CD8-positive, alpha-beta memory T cell (primary cell): Measurements from ENCODE around the gene PARP3. TPM values are rescaled to one million over a fixed set of nuclear protein-coding genes. Genes with fewer than 3 reads are reported as not detected.
A peak's percentile ranks its signal among the peaks of the same experiment; 100 is the strongest.

Experiments used
- CTCF ChIA-PET: fragments of 350-600 bp; sonication (Branson Sonifier 250); formaldehyde crosslinking; loops from one replicate; lab custom pipeline; 2021; ENCODE audit warnings: antibody characterized with exemption; lab: Charles Lee
- POLR2A ChIA-PET: fragments of 350-600 bp; sonication (Branson Sonifier 250); formaldehyde crosslinking; loops from one replicate; lab custom pipeline; 2021; ENCODE audit warnings: antibody characterized with exemption; lab: Charles Lee
- DNase-seq, 5 donors: peaks; one replicate each; pipeline versions ENCODE4 v3.0.0 to v3.0.0-alpha.2; 2020 to 2022; ENCODE audit warnings: mixed read lengths in 1 of 5
- H3K27ac ChIP-seq: one replicate; pipeline ENCODE4 v1.7.0; 2013; ENCODE audit warnings: low read depth, mild to moderate bottlenecking, low read length, moderate library complexity
- H3K27me3 ChIP-seq: 2 replicates; pipeline ENCODE4 v1.7.0; 2013; ENCODE audit warnings: low read length, mild to moderate bottlenecking; ENCODE audit not compliant: insufficient read depth, poor library complexity, severe bottlenecking
- H3K36me3 ChIP-seq: 2 replicates; pipeline ENCODE4 v1.7.0; 2013; ENCODE audit warnings: mild to moderate bottlenecking, low read length, moderate library complexity; ENCODE audit not compliant: insufficient read depth
- H3K4me1 ChIP-seq: 2 replicates; pipeline ENCODE4 v1.7.0; 2013; ENCODE audit warnings: mild to moderate bottlenecking, low read length, moderate library complexity; ENCODE audit not compliant: insufficient read depth
- H3K4me3 ChIP-seq: 2 replicates; pipeline ENCODE4 v1.7.0; 2013; ENCODE audit warnings: mild to moderate bottlenecking, low read length
- H3K9me3 ChIP-seq: 2 replicates; pipeline ENCODE4 v1.7.0; 2013; ENCODE audit warnings: mild to moderate bottlenecking, low read length
- H3K27ac Mint-ChIP-seq, 8 donors: one replicate each; pipeline ENCODE4 v1.8.0; 2020 to 2021; ENCODE audit warnings: mixed read lengths in 8 of 8, mild to moderate bottlenecking in 6 of 8, inconsistent platforms in 3 of 8, moderate library complexity in 3 of 8
- H3K27me3 Mint-ChIP-seq, 2 donors: one replicate each; pipeline ENCODE4 v1.8.0; 2020 to 2021; ENCODE audit warnings: mixed read lengths in 2 of 2, mild to moderate bottlenecking in 1 of 2, moderate library complexity in 1 of 2
- H3K36me3 Mint-ChIP-seq, 3 donors: one replicate each; pipeline ENCODE4 v1.8.0; 2020 to 2021; ENCODE audit warnings: mixed read lengths in 3 of 3, inconsistent platforms in 1 of 3, mild to moderate bottlenecking in 1 of 3
- H3K4me1 Mint-ChIP-seq, 3 donors: one replicate each; pipeline ENCODE4 v1.8.0; 2020 to 2021; ENCODE audit warnings: mixed read lengths in 3 of 3, inconsistent platforms in 1 of 3, mild to moderate bottlenecking in 1 of 3
- H3K4me3 Mint-ChIP-seq, 7 donors: one replicate each; pipeline ENCODE4 v1.8.0; 2020 to 2021; ENCODE audit warnings: mixed read lengths in 7 of 7, mild to moderate bottlenecking in 6 of 7, moderate library complexity in 4 of 7, inconsistent platforms in 2 of 7
- H3K9me3 Mint-ChIP-seq, 5 donors: one replicate each; pipeline ENCODE4 v1.8.0; 2020 to 2022; ENCODE audit warnings: mixed read lengths in 5 of 5, mild to moderate bottlenecking in 3 of 5, moderate library complexity in 2 of 5, inconsistent platforms in 1 of 5
- polyA plus RNA-seq: library from polyadenylated mRNA; unstranded; fragments of 300-500 nt; fragmentation: Illumina TruSeq; gene quantifications from one replicate; pipeline ENCODE4 v1.2.3, GENCODE V29; 2021
- total RNA-seq, 2 experiments: library from RNA; stranded (reverse); gene quantifications; one replicate each; pipeline ENCODE4 v1.2.3, GENCODE V29; 2021

PARP3 gene
- total and polyA plus RNA-seq, 3 experiments from 2014 or later, result 5.9 to 11.5 (median 9.5) TPM

- ChIA-PET POLR2A (interaction anchor here (0.6 to 1.7 kb wide), 5 partner anchors 25 to 558 kb away, joined by 3 to 7 read pairs (median 5); partner anchors contain the start of genes ABHD14B, ACY1 and RPL29), CTCF (interaction anchor here (0.8 to 6.2 kb wide), 17 partner anchors 8 to 202 kb away, joined by 3 to 65 read pairs (median 5); partner anchors contain the start of genes ABHD14A, ABHD14B, ACY1 and GPR62)
- Mint-ChIP-seq H3K9me3 (no peaks in the 10 kb centered on the region), H3K27ac (peak overlapping the region; percentile 74 to 97 (median 91)), H3K27me3 (no peaks in the 10 kb centered on the region), H3K4me1 (peaks cover 23 to 50% (median 34%) of the 10 kb centered on the region in 3 donors), H3K4me3 (peak overlapping the region; percentile 86 to 95 (median 92)), H3K36me3 (peaks cover 0 to 23% (median 0%) of the 10 kb centered on the region in 3 donors)
- H3K27me3 ChIP-seq, result no peaks in the 10 kb centered on the region
- H3K9me3 ChIP-seq, result no peaks in the 10 kb centered on the region
- H3K36me3 ChIP-seq, result peaks cover 7% of the 10 kb centered on the region
- peaks cover 30% of the 10 kb centered on the region for H3K4me1 ChIP-seq
- H3K4me3 ChIP-seq, result peak overlapping the region; percentile 96
- H3K27ac ChIP-seq, result peak overlapping the region; percentile 79
- peak; percentile 26 to 70 (median 42) for DNase-seq
These were observed 664 bp downstream of the PARP3 start for GRCh38 chr3:51942603-51943450.

DNA sequence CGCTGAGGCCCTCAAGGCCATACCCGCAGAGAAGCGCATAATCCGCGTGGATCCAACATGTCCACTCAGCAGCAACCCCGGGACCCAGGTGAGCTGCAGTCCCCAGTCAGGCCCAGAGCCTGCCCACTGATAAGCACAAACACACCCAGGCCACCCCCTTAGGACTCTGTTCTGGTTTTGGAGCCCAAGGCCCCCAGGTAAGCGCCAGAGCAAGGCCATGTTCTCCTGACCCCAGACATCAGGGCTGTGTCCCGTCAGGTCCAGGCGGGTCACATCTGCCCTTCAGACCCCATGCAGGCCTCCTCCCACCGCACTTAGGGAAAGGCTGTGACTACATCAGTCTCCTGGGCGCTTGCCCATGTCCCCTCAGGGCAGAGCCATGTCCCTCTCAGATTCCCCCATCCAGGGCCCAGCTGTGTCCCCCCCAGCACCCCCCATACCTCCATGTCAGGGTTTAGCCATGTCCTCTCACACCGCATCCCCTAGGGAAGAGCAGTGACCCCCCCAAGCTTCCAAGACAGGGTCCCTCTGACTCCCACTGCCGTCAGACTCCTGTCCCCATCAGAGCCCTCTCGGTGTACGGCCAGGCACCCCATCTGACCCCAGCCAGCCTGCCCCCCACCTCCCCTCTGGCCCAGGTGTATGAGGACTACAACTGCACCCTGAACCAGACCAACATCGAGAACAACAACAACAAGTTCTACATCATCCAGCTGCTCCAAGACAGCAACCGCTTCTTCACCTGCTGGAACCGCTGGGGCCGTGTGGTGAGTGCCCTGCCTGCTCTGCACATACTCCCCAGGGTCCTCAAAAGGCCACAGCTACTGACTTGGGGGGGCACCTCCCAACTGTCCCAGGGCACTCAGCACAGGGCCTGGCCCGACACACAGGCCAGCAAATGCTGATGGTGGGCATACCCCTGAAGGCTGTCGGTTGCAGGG is 1.6 kb downstream of the PARP3 start:
- H3K27ac Mint-ChIP-seq, result peak overlapping the region in 6 of 8 donors; percentile 38 to 92 (median 74)
- ChIA-PET POLR2A (interaction anchor here (0.5 to 1.7 kb wide), 4 partner anchors 24 to 1842 kb away, joined by 3 to 7 read pairs (median 6); partner anchors contain the start of genes ABHD14B and RPL29), CTCF (interaction anchor here (1.0 to 6.2 kb wide), 10 partner anchors 10 to 247 kb away, joined by 3 to 65 read pairs (median 6); partner anchors contain the start of genes ABHD14A, ABHD14B, ACY1 and RPL29)
- no peaks in the 10 kb centered on the region for H3K27me3 ChIP-seq
- H3K4me1 ChIP-seq, result peaks cover 30% of the 10 kb centered on the region
- peaks cover 21 to 44% (median 27%) of the 10 kb centered on the region in 3 donors for H3K4me1 Mint-ChIP-seq
- no peak overlapping the region for H3K27ac ChIP-seq
- no peaks in the 10 kb centered on the region for H3K9me3 ChIP-seq
- no peak for DNase-seq
- H3K4me3 ChIP-seq, result no peak overlapping the region
- no peaks in the 10 kb centered on the region for H3K36me3 ChIP-seq
- H3K27me3 Mint-ChIP-seq, result no peaks in the 10 kb centered on the region
- no peaks in the 10 kb centered on the region for H3K9me3 Mint-ChIP-seq
- peak overlapping the region; percentile 24 to 89 (median 34) for H3K4me3 Mint-ChIP-seq
- peaks cover 0 to 17% (median 4%) of the 10 kb centered on the region in 3 donors for H3K36me3 Mint-ChIP-seq

- Mint-ChIP-seq H3K27me3 (no peaks in the 10 kb centered on the region), H3K4me3 (peak overlapping the region in 2 of 7 donors; percentile 48 to 59), H3K36me3 (peaks cover 0 to 11% (median 4%) of the 10 kb centered on the region in 3 donors), H3K27ac (no peak overlapping the region), H3K4me1 (peaks cover 16 to 38% (median 21%) of the 10 kb centered on the region in 3 donors), H3K9me3 (no peaks in the 10 kb centered on the region)
- H3K9me3 ChIP-seq, result no peaks in the 10 kb centered on the region
- H3K4me3 ChIP-seq, result no peak overlapping the region
- no peaks in the 10 kb centered on the region for H3K36me3 ChIP-seq
- H3K4me1 ChIP-seq, result peaks cover 30% of the 10 kb centered on the region
- ChIA-PET CTCF (interaction anchor here (1.2 to 6.2 kb wide), 2 partner anchors 28 to 246 kb away, joined by 3 to 65 read pairs; partner anchors contain the start of genes ABHD14A and ABHD14B), POLR2A (interaction anchor here (0.5 kb wide), 1 partner anchor 1843 kb away, joined by 4 read pairs; no protein-coding TSS in a partner anchor)
- no peak overlapping the region for H3K27ac ChIP-seq
- DNase-seq, result no peak
- no peaks in the 10 kb centered on the region for H3K27me3 ChIP-seq
These were observed 2.4 kb downstream of the PARP3 start for GRCh38 chr3:51944451-51945021.

- H3K36me3 Mint-ChIP-seq, result peaks cover 0 to 11% (median 4%) of the 10 kb centered on the region in 3 donors
- H3K27ac Mint-ChIP-seq, result no peak overlapping the region
- H3K4me3 Mint-ChIP-seq, result no peak overlapping the region
- Histone ChIP-seq H3K4me3 (no peak overlapping the region), H3K4me1 (peaks cover 24% of the 10 kb centered on the region), H3K27me3 (no peaks in the 10 kb centered on the region), H3K36me3 (no peaks in the 10 kb centered on the region), H3K9me3 (no peaks in the 10 kb centered on the region), H3K27ac (no peak overlapping the region)
- DNase-seq, result no peak
- no peaks in the 10 kb centered on the region for H3K9me3 Mint-ChIP-seq
- H3K4me1 Mint-ChIP-seq, result peaks cover 16 to 33% (median 17%) of the 10 kb centered on the region in 3 donors
- POLR2A ChIA-PET, result no interaction called here
- H3K27me3 Mint-ChIP-seq, result no peaks in the 10 kb centered on the region
- CTCF ChIA-PET, result interaction anchor here (1.0 to 6.2 kb wide), 3 partner anchors 10 to 246 kb away, joined by 3 to 65 read pairs (median 3); partner anchors contain the start of genes ABHD14A, ABHD14B and GPR62
These were observed 3.1 kb downstream of the PARP3 start for GRCh38 chr3:51945031-51945840.

DNA sequence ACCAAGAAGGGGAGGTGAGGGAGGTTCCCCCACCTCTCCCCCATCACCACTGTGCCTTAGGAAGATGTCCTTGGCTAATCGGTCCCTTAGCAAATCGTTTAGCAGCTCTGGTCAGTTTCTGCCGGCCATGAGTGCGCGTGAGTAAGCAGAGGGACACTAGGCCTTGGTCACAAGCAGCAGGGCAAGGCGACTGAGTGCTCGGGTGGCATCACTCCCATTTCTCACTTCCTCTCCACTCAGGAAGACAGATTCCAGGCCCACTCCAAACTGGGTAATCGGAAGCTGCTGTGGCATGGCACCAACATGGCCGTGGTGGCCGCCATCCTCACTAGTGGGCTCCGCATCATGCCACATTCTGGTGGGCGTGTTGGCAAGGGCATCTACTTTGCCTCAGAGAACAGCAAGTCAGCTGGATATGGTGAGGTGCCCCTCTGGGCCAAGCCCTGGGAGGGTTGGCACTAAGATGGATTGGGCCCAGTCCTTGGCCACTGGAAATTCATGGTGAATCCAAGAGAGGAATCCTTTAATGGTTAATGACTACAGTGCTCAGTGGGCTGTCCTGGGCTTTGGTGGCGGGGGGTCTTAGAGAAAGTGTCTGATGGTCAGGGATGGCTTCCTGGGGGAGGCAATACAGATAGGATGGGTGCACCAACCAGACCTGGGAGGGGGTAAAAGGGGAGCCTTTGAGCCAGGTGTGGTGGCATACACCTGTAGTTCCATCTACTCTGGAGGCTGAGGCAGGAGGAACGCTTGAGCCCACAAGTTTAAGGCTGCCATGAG is 4.0 kb downstream of the PARP3 start:
- H3K27me3 Mint-ChIP-seq, result peaks cover 0 to 2% of the 10 kb centered on the region in 2 donors
- H3K36me3 Mint-ChIP-seq, result peaks cover 0 to 8% (median 4%) of the 10 kb centered on the region in 3 donors
- DNase-seq, result peak in 1 of 5 donors; percentile 28
- Histone ChIP-seq H3K4me1 (peaks cover 15% of the 10 kb centered on the region), H3K36me3 (no peaks in the 10 kb centered on the region), H3K4me3 (no peak overlapping the region), H3K27ac (no peak overlapping the region), H3K9me3 (no peaks in the 10 kb centered on the region), H3K27me3 (no peaks in the 10 kb centered on the region)
- POLR2A ChIA-PET, result no interaction called here
- H3K9me3 Mint-ChIP-seq, result no peaks in the 10 kb centered on the region
- H3K4me3 Mint-ChIP-seq, result peak overlapping the region in 1 of 7 donors; percentile 19
- no peak overlapping the region for H3K27ac Mint-ChIP-seq
- H3K4me1 Mint-ChIP-seq, result peaks cover 7 to 24% (median 9%) of the 10 kb centered on the region in 3 donors
- CTCF ChIA-PET, result interaction anchor here (1.0 to 6.2 kb wide), 2 partner anchors 9 to 26 kb away, joined by 3 to 65 read pairs; partner anchors contain the start of genes ABHD14A, ABHD14B and GPR62

GRCh38 chr3:51946796-51947195 is 4.6 kb downstream of the PARP3 start:
- Histone ChIP-seq H3K27ac (no peak overlapping the region), H3K9me3 (no peaks in the 10 kb centered on the region), H3K4me3 (no peak overlapping the region), H3K27me3 (no peaks in the 10 kb centered on the region), H3K36me3 (no peaks in the 10 kb centered on the region), H3K4me1 (peaks cover 12% of the 10 kb centered on the region)
- H3K27me3 Mint-ChIP-seq, result peaks cover 0 to 2% of the 10 kb centered on the region in 2 donors
- H3K36me3 Mint-ChIP-seq, result peaks cover 0 to 6% (median 4%) of the 10 kb centered on the region in 3 donors
- H3K27ac Mint-ChIP-seq, result no peak overlapping the region
- CTCF ChIA-PET, result interaction anchor here (6.2 kb wide), 1 partner anchor 26 kb away, joined by 65 read pairs; the partner anchor contains the start of genes ABHD14A and ABHD14B
- H3K4me3 Mint-ChIP-seq, result no peak overlapping the region
- peaks cover 5 to 18% (median 6%) of the 10 kb centered on the region in 3 donors for H3K4me1 Mint-ChIP-seq
- no peaks in the 10 kb centered on the region for H3K9me3 Mint-ChIP-seq
- POLR2A ChIA-PET, result no interaction called here
- peak in 1 of 5 donors; percentile 22 for DNase-seq
